ENCODE data around the gene GDPD3. TPM values are rescaled to one million over a fixed set of nuclear protein-coding genes. Genes with fewer than 3 reads are reported as not detected.

Gene GDPD3
- total and polyA plus RNA-seq, 2 of the 13 experiments (the other 11 are each of a cell fraction or from before 2014, with no cell fraction given) = 18.7 to 20.6 TPM

GRCh38 chr16:30063278-30063892, 50.0 kb downstream of the GDPD3 start (continued):
- TF ChIP-seq U2AF1 (optimal IDR thresholded peaks at IDR 0.05; ENCODE audit: low read depth, low read length) (no peak), SATB2 (CRISPR knock-in tag; IDR thresholded peaks at IDR 0.05) (no peak), SYNCRIP (IDR thresholded peaks at IDR 0.05; ENCODE audit: insufficient read depth, low read depth, low read length) (no peak), ZNF468 (CRISPR knock-in tag; IDR thresholded peaks at IDR 0.05) (no peak), ZNF557 (CRISPR knock-in tag; IDR thresholded peaks at IDR 0.05) (peak; percentile 39; the same call in 1 of the 2 replicates), SNAI1 (CRISPR knock-in tag; IDR thresholded peaks at IDR 0.05; ENCODE audit: borderline replicate concordance) (no peak), HNRNPK (IDR thresholded peaks at IDR 0.05; ENCODE audit: low read depth, low read length, poor library complexity, severe bottlenecking) (no peak), NFE2L1 (CRISPR knock-in tag; IDR thresholded peaks at IDR 0.05; ENCODE audit: borderline replicate concordance) (no peak), ZNF512 (CRISPR knock-in tag; IDR thresholded peaks at IDR 0.05) (no peak), PHB2 (IDR thresholded peaks at IDR 0.05; ENCODE audit: partially characterized antibody) (no peak), CREB1 (IDR thresholded peaks at IDR 0.05) (no peak), CREB1 (CRISPR knock-in tag; IDR thresholded peaks at IDR 0.05) (no peak), RAD51 (IDR thresholded peaks at IDR 0.05; ENCODE audit: borderline replicate concordance) (no peak), ZNF547 (CRISPR knock-in tag; IDR thresholded peaks at IDR 0.05) (peak; percentile 78), SMC3 (IDR thresholded peaks at IDR 0.05; ENCODE audit: low read length) (no peak), ETS1 (CRISPR knock-in tag; IDR thresholded peaks at IDR 0.05) (0 out of 2 replicates have a peak, but pooled peaks have one; percentile 58), TRAFD1 (CRISPR knock-in tag; IDR thresholded peaks at IDR 0.05; ENCODE audit: borderline replicate concordance) (no peak), HMG20B (CRISPR knock-in tag; conservative IDR thresholded peaks at IDR 0.05) (no peak), FIP1L1 (IDR thresholded peaks at IDR 0.05; ENCODE audit: borderline replicate concordance, insufficient read depth, low read depth, low read length) (no peak), ZNF282 (IDR thresholded peaks at IDR 0.05; ENCODE audit: partially characterized antibody) (no peak), ZEB1 (IDR thresholded peaks at IDR 0.05; ENCODE audit: insufficient replicate concordance, low read depth) (no peak), KMT2A (CRISPR knock-in tag; IDR thresholded peaks at IDR 0.05) (no peak; the same call in 1 of the 2 replicates)

All from HepG2 (cell line).